ENCODE measurements around the gene HOXA7.
A peak's percentile ranks its signal among the peaks of the same experiment; 100 is the strongest.

The HOXA7 gene

GRCh38 chr7:27189997-27190748 is 33.7 kb upstream of the HOXA7 start:
- no peak for TF ChIP-seq JUND (IDR thresholded peaks at IDR 0.05; ENCODE audit: low read depth)

DNA sequence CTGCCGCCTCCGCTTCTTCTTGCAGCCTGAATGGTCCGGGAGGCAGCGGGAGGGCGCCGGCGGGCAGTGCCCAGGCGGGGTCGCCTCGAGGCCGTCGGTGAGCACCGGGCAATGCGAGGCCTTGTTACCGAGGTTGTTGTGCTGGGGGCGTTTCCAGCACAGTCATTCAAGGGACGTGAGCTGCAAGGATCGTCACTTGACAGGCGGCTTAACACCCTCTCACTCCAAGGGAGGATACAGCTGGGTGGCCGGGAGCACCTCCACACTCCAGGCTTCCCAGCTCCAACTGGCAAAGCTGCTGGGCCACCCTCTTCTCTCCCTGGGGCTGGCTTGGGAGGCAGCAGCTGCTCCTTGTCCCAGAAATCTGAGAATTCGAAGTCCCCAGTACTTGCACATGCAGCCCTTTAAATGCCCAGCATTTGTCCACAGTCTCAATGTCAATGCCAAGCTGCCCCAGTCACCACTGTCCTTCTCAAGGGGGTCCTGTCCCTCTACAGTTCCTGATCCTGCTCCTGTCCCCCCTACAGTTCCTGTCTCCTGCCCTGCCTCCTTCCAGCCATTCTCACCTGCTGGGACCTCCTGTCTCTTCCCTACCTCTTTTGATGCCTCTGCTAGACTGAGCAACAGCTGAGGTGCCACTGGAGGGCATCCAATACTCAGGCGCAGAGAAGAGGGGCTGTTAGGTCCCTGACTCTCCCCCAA is 33.0 kb upstream of the HOXA7 start:
- in situ Hi-C loops (cut with HindIII; ENCODE audit: low pct_unique_long_range_greater_than_20kb, low sequenced_read_pairs): no loop called here
- no peak for DNase-seq (ENCODE audit: low read depth in 1 of 2, low spot score in 1 of 2)
- no peak for TF ChIP-seq JUND (IDR thresholded peaks at IDR 0.05; ENCODE audit: low read depth)

More at GRCh38 chr7:27189997-27190748, 33.7 kb upstream of the HOXA7 start:
- no peak for DNase-seq (ENCODE audit: low read depth in 1 of 2, low spot score in 1 of 2)
- in situ Hi-C loops (cut with HindIII; ENCODE audit: low pct_unique_long_range_greater_than_20kb, low sequenced_read_pairs): no loop called here

- in situ Hi-C loops (cut with HindIII; ENCODE audit: low pct_unique_long_range_greater_than_20kb, low sequenced_read_pairs): no loop called here
- no peak for DNase-seq (ENCODE audit: low read depth in 1 of 2, low spot score in 1 of 2)
- no peak for TF ChIP-seq JUND (IDR thresholded peaks at IDR 0.05; ENCODE audit: low read depth)
These were observed 32.2 kb upstream of the HOXA7 start for GRCh38 chr7:27188386-27189294.

- in situ Hi-C loops (cut with HindIII; ENCODE audit: low pct_unique_long_range_greater_than_20kb, low sequenced_read_pairs): no loop called here
- TF ChIP-seq JUND (IDR thresholded peaks at IDR 0.05; ENCODE audit: low read depth): no peak
- no peak for DNase-seq (ENCODE audit: low read depth in 1 of 2, low spot score in 1 of 2)
These were observed 31.3 kb upstream of the HOXA7 start for GRCh38 chr7:27187475-27188385.

DNA sequence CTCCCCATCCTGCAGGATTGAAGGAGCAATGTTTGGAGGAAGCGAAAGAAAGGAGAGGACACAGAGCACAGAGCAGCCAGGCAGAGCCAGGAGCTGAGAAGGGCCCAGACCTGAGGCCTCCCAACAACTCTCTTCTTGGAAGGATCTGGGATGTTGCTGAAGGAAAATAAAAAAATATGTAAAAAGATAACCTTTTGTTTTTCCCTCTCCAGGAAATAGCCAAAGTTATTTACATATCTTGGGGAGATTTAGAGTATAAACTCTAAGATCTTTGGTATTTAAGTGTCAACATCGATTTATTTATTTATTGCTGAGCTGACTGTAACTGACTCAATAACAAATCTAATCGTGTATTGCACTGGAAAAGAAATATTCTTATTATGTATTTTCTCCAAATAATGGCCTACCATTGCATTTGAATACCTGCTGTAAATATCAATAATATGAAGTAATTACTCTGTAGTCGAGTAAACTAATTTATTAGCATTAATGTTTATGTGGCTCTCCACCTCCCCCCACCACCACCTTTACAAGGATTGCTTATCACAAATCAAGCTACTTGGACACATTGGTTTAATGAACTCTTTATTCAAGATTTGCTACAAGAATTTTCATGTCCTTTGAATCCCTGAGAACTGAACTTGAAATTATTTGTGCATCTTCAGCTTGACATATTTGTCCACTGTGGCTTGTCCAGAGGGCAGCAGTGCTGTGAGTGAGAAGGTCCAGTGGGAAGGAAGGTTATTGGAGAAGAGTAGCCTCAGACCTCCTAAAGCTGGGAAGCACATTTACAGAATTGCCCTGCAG is 30.4 kb upstream of the HOXA7 start:
- DNase-seq (ENCODE audit: low read depth in 1 of 2, low spot score in 1 of 2): no peak
- in situ Hi-C loops (cut with HindIII; ENCODE audit: low pct_unique_long_range_greater_than_20kb, low sequenced_read_pairs): no loop called here
- no peak for TF ChIP-seq JUND (IDR thresholded peaks at IDR 0.05; ENCODE audit: low read depth)

DNA sequence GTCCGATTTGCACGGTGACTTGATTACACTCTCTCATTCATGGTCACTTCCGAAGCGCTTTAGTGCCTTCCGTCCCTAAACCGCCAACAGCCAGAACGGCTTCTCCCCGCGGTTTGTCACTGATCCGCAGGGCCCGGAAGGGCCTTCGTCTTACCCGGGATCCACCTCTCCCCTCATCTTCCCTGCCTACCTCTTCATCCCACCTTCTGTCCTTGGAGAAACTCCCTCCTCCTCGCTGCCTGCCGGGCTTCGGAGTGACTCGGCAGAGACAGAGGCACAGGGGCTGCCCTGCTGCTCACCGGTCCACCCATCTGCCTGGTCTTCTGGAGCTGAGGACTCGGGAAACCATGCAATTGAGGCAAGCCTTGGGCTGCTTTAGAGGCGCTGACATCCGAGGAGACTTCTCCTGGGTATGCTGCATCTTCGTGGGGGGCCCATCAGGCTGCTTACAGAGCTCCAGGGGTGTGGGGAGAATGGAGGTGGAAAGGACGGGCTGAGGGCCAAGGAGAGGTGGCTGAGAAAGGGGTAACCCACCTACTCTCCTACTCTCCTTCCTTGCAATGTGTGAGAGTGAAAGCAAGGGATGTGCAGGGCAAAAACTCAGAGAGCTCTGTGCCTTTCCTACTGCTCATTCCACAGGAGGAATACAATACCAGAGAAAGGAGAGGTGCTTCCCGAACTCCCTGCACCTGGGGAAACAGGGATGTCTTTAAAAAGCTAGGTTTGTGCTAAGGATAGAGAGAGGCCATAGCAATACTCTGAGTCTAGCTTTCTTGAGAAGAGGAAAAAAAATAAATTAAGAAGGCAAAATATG is 29.6 kb upstream of the HOXA7 start:
- no peak for TF ChIP-seq JUND (IDR thresholded peaks at IDR 0.05; ENCODE audit: low read depth)
- in situ Hi-C loops (cut with HindIII; ENCODE audit: low pct_unique_long_range_greater_than_20kb, low sequenced_read_pairs): no loop called here
- DNase-seq (ENCODE audit: low read depth in 1 of 2, low spot score in 1 of 2): no peak

DNA sequence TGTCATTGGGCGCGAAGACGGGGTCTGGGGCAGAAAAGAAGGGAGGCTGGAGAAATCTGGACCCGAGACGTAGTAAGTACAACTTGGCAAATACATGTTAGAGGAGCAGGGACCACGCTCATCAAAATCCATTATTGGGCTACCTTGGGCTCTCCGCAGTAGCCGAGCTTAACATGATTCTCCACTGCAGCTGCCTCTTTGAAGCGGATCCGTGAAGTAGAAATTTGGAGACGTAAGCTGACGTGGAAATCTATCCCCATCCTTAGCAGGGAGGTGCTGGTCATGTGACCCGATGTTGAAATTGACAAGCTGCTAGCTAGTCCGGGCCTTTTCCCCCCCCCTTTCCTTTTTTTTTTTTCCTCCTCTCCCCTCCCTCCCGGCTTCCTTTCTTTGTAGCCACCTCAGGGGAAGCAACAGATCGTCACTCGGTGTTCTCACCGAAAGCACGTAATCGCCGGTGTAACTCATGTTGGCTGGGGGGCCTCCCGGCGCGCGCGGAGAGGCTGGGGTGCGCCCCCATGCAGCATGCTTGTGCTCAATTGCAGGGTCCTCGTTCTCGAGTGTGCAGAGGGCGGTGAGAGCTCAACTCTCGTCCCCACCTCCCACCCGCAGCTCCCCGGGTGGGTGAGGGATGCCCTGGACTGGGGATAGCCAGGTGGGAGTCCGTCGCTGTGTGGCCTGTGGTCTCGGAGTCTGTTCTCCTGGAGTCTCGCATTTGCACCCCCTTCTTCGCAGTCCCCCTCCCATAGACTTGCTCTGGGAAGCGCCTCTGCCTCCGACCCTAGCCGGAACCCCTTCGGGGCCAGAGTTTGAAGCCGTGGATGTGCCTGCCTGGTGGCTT is 28.8 kb upstream of the HOXA7 start, which contains the start of gene HOXA11:
Gene HOXA11 (minus strand): TSS at position 220 of the 841 bp plus-strand sequence. CDS start 88 bp downstream, at position 132.
- no peak for DNase-seq (ENCODE audit: low read depth in 1 of 2, low spot score in 1 of 2)
- in situ Hi-C loops (cut with HindIII; ENCODE audit: low pct_unique_long_range_greater_than_20kb, low sequenced_read_pairs): no loop called here
- no peak for TF ChIP-seq JUND (IDR thresholded peaks at IDR 0.05; ENCODE audit: low read depth)

GRCh38 chr7:27184337-27185012 is 28.0 kb upstream of the HOXA7 start:
- DNase-seq (ENCODE audit: low read depth in 1 of 2, low spot score in 1 of 2): peak in 1 of 2 experiments; percentile 40
- TF ChIP-seq JUND (IDR thresholded peaks at IDR 0.05; ENCODE audit: low read depth): no peak
- in situ Hi-C loops (cut with HindIII; ENCODE audit: low pct_unique_long_range_greater_than_20kb, low sequenced_read_pairs): no loop called here

GRCh38 chr7:27183682-27184336 is 27.3 kb upstream of the HOXA7 start:
- TF ChIP-seq JUND (IDR thresholded peaks at IDR 0.05; ENCODE audit: low read depth): no peak
- DNase-seq (ENCODE audit: low read depth in 1 of 2, low spot score in 1 of 2): peak; percentile 36 to 79
- in situ Hi-C loops (cut with HindIII; ENCODE audit: low pct_unique_long_range_greater_than_20kb, low sequenced_read_pairs): no loop called here

Measured in T47D (cell line).